Activated T-cell treated with anti-CD3 and anti-CD28 coated beads for 1 hour (primary cell): ENCODE results near the gene EZH1.

Experiments
- DNase-seq: peaks from one replicate; pipeline ENCODE4 v3.0.0-alpha.2; 2020; ENCODE audit warnings: low read depth

Gene EZH1

GRCh38 chr17:42709561-42709960 is 35.3 kb downstream of the EZH1 start:
- no peak for DNase-seq

- no peak for DNase-seq
Observed at GRCh38 chr17:42708588-42708987, 36.3 kb downstream of the EZH1 start.

- DNase-seq: peak; percentile 20
Observed at GRCh38 chr17:42706732-42707131, 38.1 kb downstream of the EZH1 start.

GRCh38 chr17:42704837-42705494 is 39.9 kb downstream of the EZH1 start:
- no peak for DNase-seq

GRCh38 chr17:42704490-42704836 is 40.4 kb downstream of the EZH1 start:
- no peak for DNase-seq

- DNase-seq: no peak
Observed at GRCh38 chr17:42702446-42702845, 42.4 kb downstream of the EZH1 start.

GRCh38 chr17:42700586-42701289 is 44.1 kb downstream of the EZH1 start:
- no peak for DNase-seq

GRCh38 chr17:42699415-42699740 is 45.5 kb downstream of the EZH1 start:
- DNase-seq: no peak

- DNase-seq: no peak
Observed at GRCh38 chr17:42698736-42699414, 46.0 kb downstream of the EZH1 start.

- no peak for DNase-seq
Observed at GRCh38 chr17:42697108-42697811, 47.6 kb downstream of the EZH1 start.

- no peak for DNase-seq
Observed at GRCh38 chr17:42695500-42695899, 49.3 kb downstream of the EZH1 start.

GRCh38 chr17:42694524-42694923 is 50.3 kb downstream of the EZH1 start:
- no peak for DNase-seq

- no peak for DNase-seq
Observed at GRCh38 chr17:42692489-42692888, 52.4 kb downstream of the EZH1 start.

GRCh38 chr17:42691021-42691545 is 53.8 kb downstream of the EZH1 start:
- DNase-seq: no peak

GRCh38 chr17:42690596-42690995 is 54.2 kb downstream of the EZH1 start:
- DNase-seq: no peak

GRCh38 chr17:42687707-42688320 is 57.0 kb downstream of the EZH1 start:
- no peak for DNase-seq

GRCh38 chr17:42686520-42687128 is 58.2 kb downstream of the EZH1 start:
- DNase-seq: no peak

- no peak for DNase-seq
Observed at GRCh38 chr17:42685831-42686230, 59.0 kb downstream of the EZH1 start.

- DNase-seq: no peak
Observed at GRCh38 chr17:42684929-42685556, 59.8 kb downstream of the EZH1 start.

- no peak for DNase-seq
Observed at GRCh38 chr17:42683407-42684034, 61.3 kb downstream of the EZH1 start.
